Measurements from ENCODE around the gene CUL1. TPM values are rescaled to one million over a fixed set of nuclear protein-coding genes. Genes with fewer than 3 reads are reported as not detected.
A peak's percentile ranks its signal among the peaks of the same experiment; 100 is the strongest.

CUL1 gene
- total RNA-seq, 4 donors from 2014 or later, result 73.1 to 87.1 (median 77.8) TPM

DNA sequence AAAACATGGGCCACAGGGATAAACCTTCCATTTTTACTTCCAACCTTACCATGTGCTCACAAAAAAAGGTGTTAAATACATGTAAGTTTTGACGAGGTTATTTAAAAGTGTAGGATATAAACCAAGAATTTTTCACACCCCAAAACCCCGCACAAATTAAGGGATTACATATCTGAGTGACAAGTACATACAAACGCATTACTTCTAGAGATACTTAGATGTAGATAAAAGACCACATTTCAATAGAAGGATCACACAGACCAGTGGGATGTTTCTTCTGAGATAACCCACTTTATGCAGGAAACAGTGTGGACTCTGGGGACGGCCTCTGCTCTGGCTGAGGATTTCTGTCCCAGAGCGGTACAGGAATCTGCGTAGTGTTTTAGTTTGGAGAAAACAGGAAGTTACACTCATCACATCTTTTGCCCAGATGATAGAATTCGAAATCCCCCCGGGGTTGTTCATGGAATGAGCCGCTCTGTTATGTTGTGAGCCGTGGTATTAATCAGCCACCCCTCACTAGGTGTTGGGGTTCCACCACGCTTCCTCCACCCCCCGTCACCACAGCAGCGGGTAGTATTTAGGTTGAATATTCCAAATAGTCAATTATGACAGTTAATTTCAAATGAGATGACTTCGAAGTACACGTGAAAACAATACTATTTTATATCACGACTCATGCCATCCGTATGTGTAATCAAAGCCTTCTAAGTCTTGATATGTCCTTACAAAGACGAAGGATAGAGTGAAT, 1.3 kb upstream of the CUL1 start:
- no peaks in the 10 kb centered on the region for H3K36me3 ChIP-seq
- H3K4me3 ChIP-seq, result peak overlapping the region; percentile 81 to 99 (median 96)
- H3K27ac ChIP-seq (replicated peaks in 1 of 4), result peak overlapping the region; percentile 96 to 99 (median 99)
- H3K27me3 ChIP-seq, result no peaks in the 10 kb centered on the region
- TF ChIP-seq EP300 (IDR thresholded peaks at IDR 0.05) (no peak), POLR2A (IDR thresholded peaks at IDR 0.05; ENCODE audit: low read depth) (no peak), POLR2AphosphoS5 (IDR thresholded peaks at IDR 0.05) (peak; percentile 44 to 64)
- TF ChIP-seq, protein P1, sequence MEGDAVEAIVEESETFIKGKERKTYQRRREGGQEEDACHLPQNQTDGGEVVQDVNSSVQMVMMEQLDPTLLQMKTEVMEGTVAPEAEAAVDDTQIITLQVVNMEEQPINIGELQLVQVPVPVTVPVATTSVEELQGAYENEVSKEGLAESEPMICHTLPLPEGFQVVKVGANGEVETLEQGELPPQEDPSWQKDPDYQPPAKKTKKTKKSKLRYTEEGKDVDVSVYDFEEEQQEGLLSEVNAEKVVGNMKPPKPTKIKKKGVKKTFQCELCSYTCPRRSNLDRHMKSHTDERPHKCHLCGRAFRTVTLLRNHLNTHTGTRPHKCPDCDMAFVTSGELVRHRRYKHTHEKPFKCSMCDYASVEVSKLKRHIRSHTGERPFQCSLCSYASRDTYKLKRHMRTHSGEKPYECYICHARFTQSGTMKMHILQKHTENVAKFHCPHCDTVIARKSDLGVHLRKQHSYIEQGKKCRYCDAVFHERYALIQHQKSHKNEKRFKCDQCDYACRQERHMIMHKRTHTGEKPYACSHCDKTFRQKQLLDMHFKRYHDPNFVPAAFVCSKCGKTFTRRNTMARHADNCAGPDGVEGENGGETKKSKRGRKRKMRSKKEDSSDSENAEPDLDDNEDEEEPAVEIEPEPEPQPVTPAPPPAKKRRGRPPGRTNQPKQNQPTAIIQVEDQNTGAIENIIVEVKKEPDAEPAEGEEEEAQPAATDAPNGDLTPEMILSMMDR (IDR thresholded peaks at IDR 0.05), result no peak
- DNase-seq (ENCODE audit: extremely low spot score), result no peak
- H3K4me1 ChIP-seq, result peaks cover 21 to 37% (median 32%) of the 10 kb centered on the region in 4 donors
- WGBS, result 16% methylated on average over 17 of the region's 18 CpGs
- intact Hi-C loops (cut with DNase I), result loop anchor here (5.0 to 10.0 kb wide), 2 partner anchors 120 to 267 kb away; no protein-coding TSS in a partner anchor
- H3K9me3 ChIP-seq, result no peaks in the 10 kb centered on the region

DNA sequence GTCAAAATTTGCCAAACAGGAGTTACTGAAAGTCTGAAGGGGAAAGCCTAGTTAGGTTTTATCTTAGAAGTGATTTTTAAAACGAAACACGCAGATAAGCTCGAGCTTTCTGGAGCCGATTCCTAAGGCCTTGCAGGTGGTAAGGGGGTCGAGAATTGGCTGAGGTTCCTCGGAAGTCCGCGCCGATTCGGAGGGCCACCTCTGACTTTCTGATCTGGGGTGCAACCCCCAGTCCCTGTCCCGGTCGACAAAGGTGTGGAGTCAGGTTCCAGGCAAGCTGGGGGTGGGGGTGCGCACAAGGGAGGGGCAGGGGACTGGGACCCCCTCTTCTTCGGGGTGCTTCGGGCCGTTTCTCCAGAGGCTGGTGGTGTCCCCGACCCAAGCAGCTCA, 701 bp upstream of the CUL1 start:
- peak overlapping the region; percentile 96 to 99 (median 99) for H3K27ac ChIP-seq (replicated peaks in 1 of 4)
- peak overlapping the region; percentile 81 to 99 (median 96) for H3K4me3 ChIP-seq
- DNase-seq (ENCODE audit: extremely low spot score), result no peak
- WGBS, result under 1% methylated on average over 17 of the region's 17 CpGs
- intact Hi-C loops (cut with DNase I), result loop anchor here (5.0 to 10.0 kb wide), 2 partner anchors 121 to 267 kb away; no protein-coding TSS in a partner anchor
- H3K27me3 ChIP-seq, result no peaks in the 10 kb centered on the region
- peaks cover 22 to 42% (median 38%) of the 10 kb centered on the region in 4 donors for H3K4me1 ChIP-seq
- no peaks in the 10 kb centered on the region for H3K9me3 ChIP-seq
- TF ChIP-seq EP300 (IDR thresholded peaks at IDR 0.05), result no peak
- no peak for TF ChIP-seq POLR2AphosphoS5 (IDR thresholded peaks at IDR 0.05)
- TF ChIP-seq, protein P1 (IDR thresholded peaks at IDR 0.05), result no peak
- TF ChIP-seq POLR2A (IDR thresholded peaks at IDR 0.05; ENCODE audit: low read depth), result no peak
- no peaks in the 10 kb centered on the region for H3K36me3 ChIP-seq

DNA sequence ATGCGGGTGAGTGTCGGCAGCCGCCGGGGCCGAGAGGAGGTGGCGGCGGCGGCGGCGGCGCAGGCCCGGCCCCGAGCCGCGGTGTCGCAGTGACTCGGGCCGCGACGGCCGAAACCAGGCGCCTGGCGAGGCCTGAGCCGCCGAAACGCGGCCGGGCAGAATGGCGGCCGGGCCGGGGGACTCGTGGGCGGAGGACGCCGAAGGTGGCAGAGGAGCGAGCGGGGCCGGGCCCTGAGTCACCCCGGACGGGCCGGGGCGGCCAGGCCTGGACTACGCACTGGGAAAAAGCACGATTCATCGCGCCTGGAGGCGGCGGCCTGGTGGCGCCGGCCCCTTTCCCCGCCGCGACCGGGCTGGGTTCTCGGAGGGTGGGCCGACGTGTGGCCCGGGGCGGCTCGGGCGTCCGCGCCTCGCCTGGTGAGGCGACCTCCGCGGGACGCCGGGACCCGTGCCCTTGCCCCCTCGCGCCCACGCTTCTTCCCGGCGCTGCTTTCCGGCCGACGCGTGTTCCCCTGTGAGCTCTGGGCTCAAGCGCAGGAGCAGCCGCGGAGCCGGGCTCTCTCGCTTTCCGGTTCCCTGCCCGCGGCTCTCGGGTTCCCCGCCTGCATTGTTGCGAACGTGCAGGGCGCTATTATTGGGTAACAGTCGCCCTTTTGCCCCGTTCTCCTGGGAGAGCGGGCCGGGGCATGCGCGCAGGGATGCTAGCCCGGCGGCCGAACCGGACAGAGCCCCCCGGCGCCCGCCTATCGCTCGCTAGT, 500 bp downstream of the CUL1 start:
- DNase-seq (ENCODE audit: extremely low spot score), result no peak
- under 1% methylated on average over 42 of the region's 107 CpGs for WGBS
- intact Hi-C loops (cut with DNase I), result loop anchor here (5.0 to 10.0 kb wide), 2 partner anchors 122 to 266 kb away; no protein-coding TSS in a partner anchor

DNA sequence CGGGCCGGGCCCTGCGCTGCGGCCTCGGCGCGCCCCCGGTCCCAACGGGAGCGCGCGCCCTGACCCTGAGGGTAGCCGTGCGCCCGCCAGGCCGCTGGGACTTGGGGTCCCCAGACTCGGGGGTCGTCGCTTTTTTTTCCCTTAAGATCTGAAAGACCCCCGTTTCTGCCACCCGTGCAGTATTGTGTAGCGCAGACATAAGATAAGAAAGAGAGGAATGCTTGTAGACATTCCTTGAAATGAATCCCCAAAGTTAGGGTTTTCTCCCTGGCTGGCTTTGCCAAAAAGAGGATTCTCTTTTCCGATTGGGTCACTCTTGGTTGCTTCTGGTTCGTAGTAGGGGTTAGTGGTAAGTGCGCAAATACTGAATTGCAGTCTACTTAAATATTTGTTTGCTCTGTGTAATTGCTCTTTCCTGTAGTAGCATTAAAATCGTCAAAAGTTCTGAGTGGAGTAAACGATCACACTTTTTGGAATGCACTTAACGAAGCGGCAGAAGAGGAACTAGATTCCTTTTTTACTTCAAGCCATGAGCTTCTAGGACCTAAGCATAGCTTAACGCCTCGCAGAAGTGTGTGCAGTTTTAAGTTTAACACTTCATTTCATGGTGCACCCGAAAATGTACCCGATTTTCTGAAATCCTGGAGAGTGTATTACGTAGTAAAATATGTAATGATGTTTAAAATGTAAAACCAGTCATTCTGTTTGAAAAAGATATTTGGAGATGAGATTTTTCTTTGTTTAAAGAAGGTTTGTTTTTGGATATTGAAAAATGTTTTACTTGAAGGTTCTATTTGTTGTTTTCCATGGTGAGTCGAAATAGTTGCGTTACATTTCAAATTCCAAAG, 1.3 kb downstream of the CUL1 start:
- intact Hi-C loops (cut with DNase I), result loop anchor here (5.0 to 10.0 kb wide), 4 partner anchors 65 to 265 kb away; partner anchors contain the start of gene EZH2
- WGBS, result 3% methylated on average over 27 of the region's 36 CpGs
- TF ChIP-seq, protein P1 (IDR thresholded peaks at IDR 0.05), result no peak
- no peak for TF ChIP-seq POLR2A (IDR thresholded peaks at IDR 0.05; ENCODE audit: low read depth)
- no peak for TF ChIP-seq POLR2AphosphoS5 (IDR thresholded peaks at IDR 0.05)
- TF ChIP-seq EP300 (IDR thresholded peaks at IDR 0.05), result no peak
- Histone ChIP-seq H3K27ac (replicated peaks in 1 of 4) (peak overlapping the region; percentile 96 to 99 (median 99)), H3K4me3 (peak overlapping the region; percentile 81 to 99 (median 96)), H3K27me3 (no peaks in the 10 kb centered on the region), H3K4me1 (peaks cover 39 to 62% (median 58%) of the 10 kb centered on the region in 4 donors), H3K9me3 (no peaks in the 10 kb centered on the region), H3K36me3 (no peaks in the 10 kb centered on the region)
- no peak for DNase-seq (ENCODE audit: extremely low spot score)

More for the DNA sequence above, 500 bp downstream of the CUL1 start:
- H3K27ac ChIP-seq (replicated peaks in 1 of 4), result peak overlapping the region; percentile 96 to 99 (median 99)
- peak; percentile 19 for TF ChIP-seq POLR2A (IDR thresholded peaks at IDR 0.05; ENCODE audit: low read depth)
- TF ChIP-seq, protein P1 (IDR thresholded peaks at IDR 0.05), result no peak
- TF ChIP-seq EP300 (IDR thresholded peaks at IDR 0.05), result no peak
- TF ChIP-seq POLR2AphosphoS5 (IDR thresholded peaks at IDR 0.05), result peak; percentile 11 to 41
- peaks cover 31 to 54% (median 50%) of the 10 kb centered on the region in 4 donors for H3K4me1 ChIP-seq
- H3K9me3 ChIP-seq, result no peaks in the 10 kb centered on the region
- peak overlapping the region; percentile 81 to 99 (median 96) for H3K4me3 ChIP-seq
- no peaks in the 10 kb centered on the region for H3K36me3 ChIP-seq
- H3K27me3 ChIP-seq, result no peaks in the 10 kb centered on the region

Measured in esophagus muscularis mucosa (tissue), 4 donors.